ENCODE measurements around the gene CELSR2.

Gene CELSR2

DNA sequence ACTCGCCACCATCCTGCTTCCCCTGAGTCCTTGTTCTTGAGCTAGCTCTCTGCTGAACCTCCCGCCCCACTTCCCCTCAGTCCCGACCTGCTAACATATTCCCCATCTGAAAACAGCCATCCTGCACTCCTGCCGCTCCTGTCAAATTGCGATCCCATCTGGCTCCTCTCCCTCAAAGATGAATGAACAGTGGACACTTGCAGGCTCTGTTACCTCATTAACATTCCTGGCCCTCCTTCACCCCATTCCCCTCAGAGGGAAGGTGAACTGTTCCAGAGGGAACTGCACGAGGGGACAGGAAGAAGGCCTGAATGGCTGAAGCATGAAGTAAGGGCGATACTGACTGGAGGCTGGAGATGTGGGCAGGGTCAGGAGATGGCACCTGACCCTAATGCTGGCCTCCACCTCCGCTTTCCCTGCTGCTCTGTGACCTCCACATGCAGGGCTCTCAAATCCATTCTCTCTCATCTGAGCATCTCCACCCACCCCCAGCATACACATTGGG, 7.4 kb upstream of the CELSR2 start:
- Histone ChIP-seq H3K4me1 (peaks cover 7% of the 10 kb centered on the region; the same call in 1 of the 2 replicates), H3K27me3 (no peaks in the 10 kb centered on the region), H3K36me3 (peaks cover 28% of the 10 kb centered on the region), H3K9me3 (no peaks in the 10 kb centered on the region), H3K4me3 (ENCODE audit: low read depth, low read length) (no peak overlapping the region)
- no peak for DNase-seq
- TF ChIP-seq, protein P1, sequence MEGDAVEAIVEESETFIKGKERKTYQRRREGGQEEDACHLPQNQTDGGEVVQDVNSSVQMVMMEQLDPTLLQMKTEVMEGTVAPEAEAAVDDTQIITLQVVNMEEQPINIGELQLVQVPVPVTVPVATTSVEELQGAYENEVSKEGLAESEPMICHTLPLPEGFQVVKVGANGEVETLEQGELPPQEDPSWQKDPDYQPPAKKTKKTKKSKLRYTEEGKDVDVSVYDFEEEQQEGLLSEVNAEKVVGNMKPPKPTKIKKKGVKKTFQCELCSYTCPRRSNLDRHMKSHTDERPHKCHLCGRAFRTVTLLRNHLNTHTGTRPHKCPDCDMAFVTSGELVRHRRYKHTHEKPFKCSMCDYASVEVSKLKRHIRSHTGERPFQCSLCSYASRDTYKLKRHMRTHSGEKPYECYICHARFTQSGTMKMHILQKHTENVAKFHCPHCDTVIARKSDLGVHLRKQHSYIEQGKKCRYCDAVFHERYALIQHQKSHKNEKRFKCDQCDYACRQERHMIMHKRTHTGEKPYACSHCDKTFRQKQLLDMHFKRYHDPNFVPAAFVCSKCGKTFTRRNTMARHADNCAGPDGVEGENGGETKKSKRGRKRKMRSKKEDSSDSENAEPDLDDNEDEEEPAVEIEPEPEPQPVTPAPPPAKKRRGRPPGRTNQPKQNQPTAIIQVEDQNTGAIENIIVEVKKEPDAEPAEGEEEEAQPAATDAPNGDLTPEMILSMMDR (IDR thresholded peaks at IDR 0.05; ENCODE audit: low read depth, low read length): no peak

DNA sequence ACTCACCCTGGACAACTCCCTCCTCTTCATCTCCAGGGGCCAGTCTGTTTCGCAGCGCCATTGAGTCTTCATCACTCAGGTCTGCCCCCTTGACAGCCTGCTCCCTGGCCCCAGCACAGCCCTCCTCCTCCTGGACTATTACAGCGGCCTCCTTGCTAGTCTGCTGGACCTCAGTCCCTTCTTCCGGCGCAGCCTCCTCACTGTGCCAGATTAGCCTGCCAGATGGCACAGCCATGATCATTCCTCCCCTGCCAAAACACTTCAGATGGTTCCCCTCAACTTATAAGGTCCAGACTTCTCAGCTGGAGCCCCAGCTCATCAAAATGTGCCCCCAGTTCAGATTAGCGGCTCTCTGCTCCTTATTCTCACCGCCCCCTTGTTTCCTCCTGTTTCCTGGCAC, 7.0 kb upstream of the CELSR2 start:
- Histone ChIP-seq H3K27me3 (no peaks in the 10 kb centered on the region), H3K36me3 (peaks cover 23% of the 10 kb centered on the region), H3K4me1 (peaks cover 7% of the 10 kb centered on the region; the same call in 1 of the 2 replicates), H3K4me3 (ENCODE audit: low read depth, low read length) (no peak overlapping the region), H3K9me3 (no peaks in the 10 kb centered on the region)
- DNase-seq: no peak
- TF ChIP-seq, protein P1 (IDR thresholded peaks at IDR 0.05; ENCODE audit: low read depth, low read length): no peak

DNA sequence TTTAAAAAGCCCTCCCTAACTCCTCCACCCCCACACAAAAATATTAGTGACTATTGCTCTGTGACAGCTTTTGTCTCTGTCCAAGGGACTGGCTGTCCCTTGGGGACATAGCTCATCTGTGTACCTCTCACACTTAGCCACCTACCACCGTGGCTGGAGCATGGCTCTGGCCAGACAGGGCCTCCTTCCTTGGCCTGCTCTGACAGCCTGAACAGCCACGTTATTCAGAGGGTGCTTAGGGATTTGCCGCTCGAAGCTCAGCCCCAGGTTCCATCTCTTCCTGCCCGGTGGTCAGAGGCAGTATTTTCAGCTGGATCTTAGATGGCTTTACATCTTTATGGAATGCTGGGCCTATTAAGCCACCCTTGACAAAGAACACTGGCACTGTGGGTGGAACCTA, 6.1 kb upstream of the CELSR2 start:
- DNase-seq: no peak
- H3K4me1 ChIP-seq: peaks cover 7% of the 10 kb centered on the region; the same call in 1 of the 2 replicates
- H3K27me3 ChIP-seq: no peaks in the 10 kb centered on the region
- peaks cover 14% of the 10 kb centered on the region for H3K36me3 ChIP-seq
- TF ChIP-seq, protein P1 (IDR thresholded peaks at IDR 0.05; ENCODE audit: low read depth, low read length): no peak
- no peak overlapping the region for H3K4me3 ChIP-seq (ENCODE audit: low read depth, low read length)
- H3K9me3 ChIP-seq: no peaks in the 10 kb centered on the region

DNA sequence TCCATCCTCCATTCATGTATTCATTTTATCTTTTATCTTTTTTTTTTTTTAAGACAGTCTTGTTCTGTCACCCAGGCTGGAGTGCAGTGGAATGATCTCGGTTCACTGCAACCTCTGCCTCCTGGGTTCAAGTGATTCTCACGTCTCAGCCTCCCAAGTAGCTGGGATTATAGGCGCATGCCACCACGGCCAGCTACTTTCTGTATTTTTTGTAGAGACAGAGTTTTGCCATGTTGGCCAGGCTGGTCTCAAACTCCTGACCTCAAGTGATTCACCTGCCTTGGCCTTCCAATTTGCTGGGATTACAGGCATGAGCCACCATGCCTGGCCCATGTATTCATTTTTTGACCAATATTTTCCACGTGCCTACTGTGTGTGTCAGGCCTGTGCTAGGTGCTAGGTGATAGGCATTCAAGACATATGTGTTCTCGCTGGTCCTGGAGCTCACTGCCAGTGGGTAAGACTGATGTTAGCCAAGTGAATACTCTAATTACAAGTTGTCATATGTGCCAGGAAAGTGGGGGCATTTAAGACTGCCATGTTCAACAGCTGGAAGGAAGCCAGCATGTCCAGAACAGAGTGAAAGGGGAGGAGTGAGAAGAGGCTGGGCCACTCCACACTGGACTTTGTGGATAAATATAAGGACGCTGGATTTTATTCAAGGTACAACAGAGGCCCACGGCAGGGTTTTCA, 5.3 kb upstream of the CELSR2 start:
- Histone ChIP-seq H3K4me3 (ENCODE audit: low read depth, low read length) (no peak overlapping the region), H3K4me1 (peaks cover 9% of the 10 kb centered on the region; the same call in 1 of the 2 replicates), H3K27me3 (no peaks in the 10 kb centered on the region), H3K36me3 (peaks cover 6% of the 10 kb centered on the region), H3K9me3 (no peaks in the 10 kb centered on the region)
- TF ChIP-seq, protein P1 (IDR thresholded peaks at IDR 0.05; ENCODE audit: low read depth, low read length): no peak
- no peak for DNase-seq

DNA sequence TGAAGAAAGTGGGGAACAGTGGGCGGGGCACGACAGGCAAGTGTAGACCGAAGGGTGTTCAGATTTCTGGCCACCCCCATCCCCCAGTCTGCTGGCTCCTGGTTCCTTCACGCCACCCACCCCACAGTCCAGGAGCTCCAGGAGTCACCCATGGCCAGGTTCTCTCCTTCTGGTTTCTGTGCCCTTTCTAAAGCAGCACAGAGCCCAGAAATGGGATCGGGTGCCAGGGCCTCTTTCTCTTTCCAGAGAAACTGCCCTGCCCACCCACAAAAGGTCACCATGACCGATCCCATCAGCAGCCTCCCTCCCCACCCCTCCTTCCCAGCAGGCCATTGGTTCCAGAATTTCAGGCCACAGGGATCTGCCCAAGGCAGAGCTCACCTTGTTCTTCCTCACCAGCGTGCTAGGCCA, 3.2 kb upstream of the CELSR2 start:
- 0 out of 2 replicates have a peak, but pooled peaks cover 5% of the 10 kb centered on the region for H3K4me1 ChIP-seq
- no peaks in the 10 kb centered on the region for H3K9me3 ChIP-seq
- no peak overlapping the region for H3K4me3 ChIP-seq (ENCODE audit: low read depth, low read length)
- H3K36me3 ChIP-seq: no peaks in the 10 kb centered on the region
- H3K27me3 ChIP-seq: no peaks in the 10 kb centered on the region
- TF ChIP-seq, protein P1 (IDR thresholded peaks at IDR 0.05; ENCODE audit: low read depth, low read length): no peak
- DNase-seq: no peak
